ENCODE results near the gene NRDC. TPM values are rescaled to one million over a fixed set of nuclear protein-coding genes. Genes with fewer than 3 reads are reported as not detected.
A peak's percentile ranks its signal among the peaks of the same experiment; 100 is the strongest.

NRDC gene
- total RNA-seq, 1 experiment from 2014 or later = 182 TPM

DNA sequence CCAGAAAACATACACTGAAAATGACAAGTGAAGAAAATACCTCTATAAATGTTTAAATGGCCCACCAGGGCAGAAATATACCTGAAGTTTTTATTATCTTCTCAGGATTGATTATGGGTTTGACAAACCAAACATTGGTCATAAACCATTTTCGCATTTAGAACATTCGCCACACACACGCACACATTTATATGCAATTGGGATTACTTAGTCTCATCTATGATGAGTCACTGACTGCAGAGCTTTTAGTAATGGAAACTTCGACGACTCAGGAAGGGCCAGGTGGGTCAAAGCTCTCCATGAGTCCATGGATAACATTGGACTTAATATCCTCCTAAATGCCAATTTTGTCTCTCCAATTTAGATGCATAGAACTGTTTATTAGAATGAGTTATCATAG, 16.9 kb downstream of the NRDC start:
- Histone ChIP-seq H3K36me3 (ENCODE audit: control insufficient read depth in 1 of 2, insufficient read depth in 2 of 2, low read length in 2 of 2) (no peaks in the 10 kb centered on the region; a peak in 1 of 4 replicates), H3K4me1 (ENCODE audit: control insufficient read depth in 1 of 2, insufficient read depth in 2 of 2, low read length in 2 of 2) (peaks cover 0 to 11% of the 10 kb centered on the region in 2 experiments; a peak in 1 of 4 replicates), H3K27me3 (ENCODE audit: insufficient read depth, low read length) (no peaks in the 10 kb centered on the region), H3K4me3 (replicated peaks in 1 of 2; ENCODE audit: low read depth in 1 of 2, low read length in 2 of 2) (no peak overlapping the region), H4K20me1 (ENCODE audit: insufficient read depth) (peaks cover 6% of the 10 kb centered on the region; the same call in 1 of the 2 replicates), H2AFZ (ENCODE audit: low read depth, low read length, poor library complexity, severe bottlenecking) (no peak overlapping the region), H3K79me2 (ENCODE audit: insufficient read depth, low read length) (peaks cover 89% of the 10 kb centered on the region), H3K4me2 (ENCODE audit: low read length) (no peak overlapping the region; the same call in 1 of the 2 replicates), H3K9ac (ENCODE audit: low read length) (no peak overlapping the region), H3K9me2 (ENCODE audit: insufficient read depth) (no peaks in the 10 kb centered on the region), H3K27ac (ENCODE audit: low read depth, low read length) (no peak overlapping the region), H3K9me3 (ENCODE audit: control insufficient read depth in 1 of 2, insufficient read depth in 1 of 2, low read depth in 1 of 2, low read length in 2 of 2) (no peaks in the 10 kb centered on the region)
- POLR2A ChIA-PET = no interaction called here
- RAD21 ChIA-PET (ENCODE audit: low non-redundant PET in 1 of 2, low total read pairs in 2 of 2, uncharacterized antibody in 2 of 2, unreplicated experiment in 2 of 2) = no interaction called here
- no TSS peak for BruUV-seq (replicated peaks)
- 0 out of 2 replicates have a peak, but pooled peaks have one; percentile 11 for TF ChIP-seq CEBPB (IDR thresholded peaks at IDR 0.05; ENCODE audit: low read depth)
- no peak for TF ChIP-seq SRF (IDR thresholded peaks at IDR 0.05; ENCODE audit: low read depth)
- peak; percentile 57 for TF ChIP-seq FOSL1 (IDR thresholded peaks at IDR 0.05; ENCODE audit: low read depth)
- 0 out of 2 replicates have a peak, but pooled peaks have one; percentile 34 for TF ChIP-seq CBX3 (IDR thresholded peaks at IDR 0.05; ENCODE audit: low read depth)
- peak; percentile 51 for TF ChIP-seq JUND (IDR thresholded peaks at IDR 0.05)
- TF ChIP-seq YY1 (IDR thresholded peaks at IDR 0.05; ENCODE audit: extremely low read depth, insufficient replicate concordance, low read depth, low read length) = no peak
- intact Hi-C loops (cut with micrococcal nuclease) = no loop called here
- ATAC-seq (no peak), DNase-seq (ENCODE audit: low read depth, low spot score) (no peak)
- CTCF ChIA-PET = no interaction called here

- H3K27ac ChIP-seq (ENCODE audit: low read depth, low read length) = no peak overlapping the region
- peaks cover 83% of the 10 kb centered on the region for H3K79me2 ChIP-seq (ENCODE audit: insufficient read depth, low read length)
- no peak overlapping the region for H3K4me2 ChIP-seq (ENCODE audit: low read length)
- no TSS peak for BruUV-seq (replicated peaks)
- no peaks in the 10 kb centered on the region; a peak in 1 of 4 replicates for H3K36me3 ChIP-seq (ENCODE audit: control insufficient read depth in 1 of 2, insufficient read depth in 2 of 2, low read length in 2 of 2)
- intact Hi-C loops (cut with micrococcal nuclease) = no loop called here
- TF ChIP-seq EZH2phosphoT487 (IDR thresholded peaks at IDR 0.05; ENCODE audit: borderline replicate concordance) (no peak), SIN3A (IDR thresholded peaks at IDR 0.05; ENCODE audit: low read depth) (no peak), ATF3 (IDR thresholded peaks at IDR 0.05) (no peak), SP1 (IDR thresholded peaks at IDR 0.05; ENCODE audit: low read depth) (no peak), FOSL1 (IDR thresholded peaks at IDR 0.05; ENCODE audit: low read depth) (no peak), ZNF274 (IDR thresholded peaks at IDR 0.05; ENCODE audit: low read depth, low read length) (no peak), POLR2A (IDR thresholded peaks at IDR 0.05; ENCODE audit: borderline replicate concordance, extremely low read depth, insufficient read depth, insufficient read length) (no peak), RAD21 (IDR thresholded peaks at IDR 0.05; ENCODE audit: low read depth) (no peak), CEBPB (IDR thresholded peaks at IDR 0.05; ENCODE audit: low read depth) (no peak), SRF (IDR thresholded peaks at IDR 0.05; ENCODE audit: low read depth) (no peak), TCF7L2 (IDR thresholded peaks at IDR 0.05; ENCODE audit: borderline replicate concordance, extremely low read depth, insufficient read depth, insufficient read length) (no peak), EZH2 (IDR thresholded peaks at IDR 0.05) (no peak), CBX3 (IDR thresholded peaks at IDR 0.05; ENCODE audit: low read depth) (no peak), MAX (IDR thresholded peaks at IDR 0.05) (no peak), ZFX (IDR thresholded peaks at IDR 0.05) (no peak), POLR2AphosphoS5 (IDR thresholded peaks at IDR 0.05; ENCODE audit: low read depth, low read length) (no peak), EGR1 (IDR thresholded peaks at IDR 0.05; ENCODE audit: low read depth) (no peak), ELF1 (IDR thresholded peaks at IDR 0.05; ENCODE audit: borderline replicate concordance, low read depth) (no peak)
- TF ChIP-seq, protein P1, sequence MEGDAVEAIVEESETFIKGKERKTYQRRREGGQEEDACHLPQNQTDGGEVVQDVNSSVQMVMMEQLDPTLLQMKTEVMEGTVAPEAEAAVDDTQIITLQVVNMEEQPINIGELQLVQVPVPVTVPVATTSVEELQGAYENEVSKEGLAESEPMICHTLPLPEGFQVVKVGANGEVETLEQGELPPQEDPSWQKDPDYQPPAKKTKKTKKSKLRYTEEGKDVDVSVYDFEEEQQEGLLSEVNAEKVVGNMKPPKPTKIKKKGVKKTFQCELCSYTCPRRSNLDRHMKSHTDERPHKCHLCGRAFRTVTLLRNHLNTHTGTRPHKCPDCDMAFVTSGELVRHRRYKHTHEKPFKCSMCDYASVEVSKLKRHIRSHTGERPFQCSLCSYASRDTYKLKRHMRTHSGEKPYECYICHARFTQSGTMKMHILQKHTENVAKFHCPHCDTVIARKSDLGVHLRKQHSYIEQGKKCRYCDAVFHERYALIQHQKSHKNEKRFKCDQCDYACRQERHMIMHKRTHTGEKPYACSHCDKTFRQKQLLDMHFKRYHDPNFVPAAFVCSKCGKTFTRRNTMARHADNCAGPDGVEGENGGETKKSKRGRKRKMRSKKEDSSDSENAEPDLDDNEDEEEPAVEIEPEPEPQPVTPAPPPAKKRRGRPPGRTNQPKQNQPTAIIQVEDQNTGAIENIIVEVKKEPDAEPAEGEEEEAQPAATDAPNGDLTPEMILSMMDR (IDR thresholded peaks at IDR 0.05 in 2 of 3, conservative IDR thresholded peaks at IDR 0.05 in 1 of 3; ENCODE audit: borderline replicate concordance in 1 of 3, insufficient read depth in 1 of 3, low read depth in 2 of 3, low read length in 2 of 3) = no peak
- peaks cover 8% of the 10 kb centered on the region; the same call in 1 of the 2 replicates for H4K20me1 ChIP-seq (ENCODE audit: insufficient read depth)
- RAD21 ChIA-PET (ENCODE audit: low non-redundant PET in 1 of 2, low total read pairs in 2 of 2, uncharacterized antibody in 2 of 2, unreplicated experiment in 2 of 2) = no interaction called here
- H3K27me3 ChIP-seq (ENCODE audit: insufficient read depth, low read length) = no peaks in the 10 kb centered on the region
- CTCF ChIA-PET = no interaction called here
- ATAC-seq = no peak
- peaks cover 0 to 11% of the 10 kb centered on the region in 2 experiments; a peak in 1 of 4 replicates for H3K4me1 ChIP-seq (ENCODE audit: control insufficient read depth in 1 of 2, insufficient read depth in 2 of 2, low read length in 2 of 2)
- no peak overlapping the region for H3K9ac ChIP-seq (ENCODE audit: low read length)
- no peak for DNase-seq (ENCODE audit: low read depth, low spot score)
- POLR2A ChIA-PET = no interaction called here
- no peaks in the 10 kb centered on the region for H3K9me3 ChIP-seq (ENCODE audit: control insufficient read depth in 1 of 2, insufficient read depth in 1 of 2, low read depth in 1 of 2, low read length in 2 of 2)
- no peak overlapping the region for H3K4me3 ChIP-seq (replicated peaks in 1 of 2; ENCODE audit: low read depth in 1 of 2, low read length in 2 of 2)
- no peak overlapping the region for H2AFZ ChIP-seq (ENCODE audit: low read depth, low read length, poor library complexity, severe bottlenecking)
- H3K9me2 ChIP-seq (ENCODE audit: insufficient read depth) = no peaks in the 10 kb centered on the region
Measured at GRCh38 chr1:51859735-51860134, 18.8 kb downstream of the NRDC start.
